Measurements from ENCODE around the gene CCDC146.

- TF ChIP-seq, protein P1, sequence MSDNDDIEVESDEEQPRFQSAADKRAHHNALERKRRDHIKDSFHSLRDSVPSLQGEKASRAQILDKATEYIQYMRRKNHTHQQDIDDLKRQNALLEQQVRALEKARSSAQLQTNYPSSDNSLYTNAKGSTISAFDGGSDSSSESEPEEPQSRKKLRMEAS (IDR thresholded peaks at IDR 0.05), result no peak
- no peak for TF ChIP-seq CTCF (CRISPR knock-in tag; IDR thresholded peaks at IDR 0.05)
- no peak for TF ChIP-seq SMAD3 (CRISPR knock-in tag; IDR thresholded peaks at IDR 0.05)
- TF ChIP-seq TOE1 (CRISPR knock-in tag; IDR thresholded peaks at IDR 0.05), result no peak
- TF ChIP-seq FOXA1 (IDR thresholded peaks at IDR 0.05), result no peak
- TF ChIP-seq FOXA1 (CRISPR knock-in tag; IDR thresholded peaks at IDR 0.05), result no peak
- no peak for TF ChIP-seq ARHGAP35 (CRISPR knock-in tag; IDR thresholded peaks at IDR 0.05; ENCODE audit: borderline replicate concordance)
- no peak for TF ChIP-seq GLMP (CRISPR knock-in tag; IDR thresholded peaks at IDR 0.05; ENCODE audit: borderline replicate concordance)
- TF ChIP-seq, protein P2, sequence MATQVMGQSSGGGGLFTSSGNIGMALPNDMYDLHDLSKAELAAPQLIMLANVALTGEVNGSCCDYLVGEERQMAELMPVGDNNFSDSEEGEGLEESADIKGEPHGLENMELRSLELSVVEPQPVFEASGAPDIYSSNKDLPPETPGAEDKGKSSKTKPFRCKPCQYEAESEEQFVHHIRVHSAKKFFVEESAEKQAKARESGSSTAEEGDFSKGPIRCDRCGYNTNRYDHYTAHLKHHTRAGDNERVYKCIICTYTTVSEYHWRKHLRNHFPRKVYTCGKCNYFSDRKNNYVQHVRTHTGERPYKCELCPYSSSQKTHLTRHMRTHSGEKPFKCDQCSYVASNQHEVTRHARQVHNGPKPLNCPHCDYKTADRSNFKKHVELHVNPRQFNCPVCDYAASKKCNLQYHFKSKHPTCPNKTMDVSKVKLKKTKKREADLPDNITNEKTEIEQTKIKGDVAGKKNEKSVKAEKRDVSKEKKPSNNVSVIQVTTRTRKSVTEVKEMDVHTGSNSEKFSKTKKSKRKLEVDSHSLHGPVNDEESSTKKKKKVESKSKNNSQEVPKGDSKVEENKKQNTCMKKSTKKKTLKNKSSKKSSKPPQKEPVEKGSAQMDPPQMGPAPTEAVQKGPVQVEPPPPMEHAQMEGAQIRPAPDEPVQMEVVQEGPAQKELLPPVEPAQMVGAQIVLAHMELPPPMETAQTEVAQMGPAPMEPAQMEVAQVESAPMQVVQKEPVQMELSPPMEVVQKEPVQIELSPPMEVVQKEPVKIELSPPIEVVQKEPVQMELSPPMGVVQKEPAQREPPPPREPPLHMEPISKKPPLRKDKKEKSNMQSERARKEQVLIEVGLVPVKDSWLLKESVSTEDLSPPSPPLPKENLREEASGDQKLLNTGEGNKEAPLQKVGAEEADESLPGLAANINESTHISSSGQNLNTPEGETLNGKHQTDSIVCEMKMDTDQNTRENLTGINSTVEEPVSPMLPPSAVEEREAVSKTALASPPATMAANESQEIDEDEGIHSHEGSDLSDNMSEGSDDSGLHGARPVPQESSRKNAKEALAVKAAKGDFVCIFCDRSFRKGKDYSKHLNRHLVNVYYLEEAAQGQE (IDR thresholded peaks at IDR 0.05; ENCODE audit: borderline replicate concordance in 1 of 2, low read depth in 1 of 2, low read length in 2 of 2), result no peak
- no peak for TF ChIP-seq TAF1 (CRISPR knock-in tag; IDR thresholded peaks at IDR 0.05)
Measured at GRCh38 chr7:77238703-77239136, 116.3 kb downstream of the CCDC146 start.
